ENCODE results near the gene MFSD8.

DNA sequence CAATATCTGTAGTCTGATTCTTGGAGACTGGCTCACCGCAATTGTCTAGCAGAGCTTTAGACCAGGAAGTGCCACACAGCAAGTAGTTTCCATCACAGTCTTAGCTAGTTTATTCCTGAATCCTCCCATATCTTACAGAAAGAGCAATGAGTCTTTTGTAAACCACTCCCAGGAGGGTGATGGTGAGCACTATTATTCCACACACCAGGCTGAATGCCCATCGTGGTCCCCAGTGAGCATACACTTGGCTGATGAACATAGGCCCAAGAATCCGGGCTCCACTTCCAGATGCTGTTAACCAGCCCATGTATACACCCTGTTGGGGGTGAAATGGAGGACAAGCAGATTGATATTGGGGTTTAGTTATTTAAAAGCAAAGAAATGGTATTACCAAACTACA lies 44.5 kb downstream of the MFSD8 start:
- no peak for TF ChIP-seq ZNF121 (CRISPR knock-in tag; IDR thresholded peaks at IDR 0.05)
- TF ChIP-seq, protein P1, sequence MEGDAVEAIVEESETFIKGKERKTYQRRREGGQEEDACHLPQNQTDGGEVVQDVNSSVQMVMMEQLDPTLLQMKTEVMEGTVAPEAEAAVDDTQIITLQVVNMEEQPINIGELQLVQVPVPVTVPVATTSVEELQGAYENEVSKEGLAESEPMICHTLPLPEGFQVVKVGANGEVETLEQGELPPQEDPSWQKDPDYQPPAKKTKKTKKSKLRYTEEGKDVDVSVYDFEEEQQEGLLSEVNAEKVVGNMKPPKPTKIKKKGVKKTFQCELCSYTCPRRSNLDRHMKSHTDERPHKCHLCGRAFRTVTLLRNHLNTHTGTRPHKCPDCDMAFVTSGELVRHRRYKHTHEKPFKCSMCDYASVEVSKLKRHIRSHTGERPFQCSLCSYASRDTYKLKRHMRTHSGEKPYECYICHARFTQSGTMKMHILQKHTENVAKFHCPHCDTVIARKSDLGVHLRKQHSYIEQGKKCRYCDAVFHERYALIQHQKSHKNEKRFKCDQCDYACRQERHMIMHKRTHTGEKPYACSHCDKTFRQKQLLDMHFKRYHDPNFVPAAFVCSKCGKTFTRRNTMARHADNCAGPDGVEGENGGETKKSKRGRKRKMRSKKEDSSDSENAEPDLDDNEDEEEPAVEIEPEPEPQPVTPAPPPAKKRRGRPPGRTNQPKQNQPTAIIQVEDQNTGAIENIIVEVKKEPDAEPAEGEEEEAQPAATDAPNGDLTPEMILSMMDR (IDR thresholded peaks at IDR 0.05): no peak
- TF ChIP-seq, protein P2, sequence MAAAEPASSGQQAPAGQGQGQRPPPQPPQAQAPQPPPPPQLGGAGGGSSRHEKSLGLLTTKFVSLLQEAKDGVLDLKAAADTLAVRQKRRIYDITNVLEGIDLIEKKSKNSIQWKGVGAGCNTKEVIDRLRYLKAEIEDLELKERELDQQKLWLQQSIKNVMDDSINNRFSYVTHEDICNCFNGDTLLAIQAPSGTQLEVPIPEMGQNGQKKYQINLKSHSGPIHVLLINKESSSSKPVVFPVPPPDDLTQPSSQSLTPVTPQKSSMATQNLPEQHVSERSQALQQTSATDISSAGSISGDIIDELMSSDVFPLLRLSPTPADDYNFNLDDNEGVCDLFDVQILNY (CRISPR knock-in tag; IDR thresholded peaks at IDR 0.05): no peak
- TF ChIP-seq, protein P3, sequence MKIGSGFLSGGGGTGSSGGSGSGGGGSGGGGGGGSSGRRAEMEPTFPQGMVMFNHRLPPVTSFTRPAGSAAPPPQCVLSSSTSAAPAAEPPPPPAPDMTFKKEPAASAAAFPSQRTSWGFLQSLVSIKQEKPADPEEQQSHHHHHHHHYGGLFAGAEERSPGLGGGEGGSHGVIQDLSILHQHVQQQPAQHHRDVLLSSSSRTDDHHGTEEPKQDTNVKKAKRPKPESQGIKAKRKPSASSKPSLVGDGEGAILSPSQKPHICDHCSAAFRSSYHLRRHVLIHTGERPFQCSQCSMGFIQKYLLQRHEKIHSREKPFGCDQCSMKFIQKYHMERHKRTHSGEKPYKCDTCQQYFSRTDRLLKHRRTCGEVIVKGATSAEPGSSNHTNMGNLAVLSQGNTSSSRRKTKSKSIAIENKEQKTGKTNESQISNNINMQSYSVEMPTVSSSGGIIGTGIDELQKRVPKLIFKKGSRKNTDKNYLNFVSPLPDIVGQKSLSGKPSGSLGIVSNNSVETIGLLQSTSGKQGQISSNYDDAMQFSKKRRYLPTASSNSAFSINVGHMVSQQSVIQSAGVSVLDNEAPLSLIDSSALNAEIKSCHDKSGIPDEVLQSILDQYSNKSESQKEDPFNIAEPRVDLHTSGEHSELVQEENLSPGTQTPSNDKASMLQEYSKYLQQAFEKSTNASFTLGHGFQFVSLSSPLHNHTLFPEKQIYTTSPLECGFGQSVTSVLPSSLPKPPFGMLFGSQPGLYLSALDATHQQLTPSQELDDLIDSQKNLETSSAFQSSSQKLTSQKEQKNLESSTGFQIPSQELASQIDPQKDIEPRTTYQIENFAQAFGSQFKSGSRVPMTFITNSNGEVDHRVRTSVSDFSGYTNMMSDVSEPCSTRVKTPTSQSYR (CRISPR knock-in tag; IDR thresholded peaks at IDR 0.05): no peak
- TF ChIP-seq, protein P4, sequence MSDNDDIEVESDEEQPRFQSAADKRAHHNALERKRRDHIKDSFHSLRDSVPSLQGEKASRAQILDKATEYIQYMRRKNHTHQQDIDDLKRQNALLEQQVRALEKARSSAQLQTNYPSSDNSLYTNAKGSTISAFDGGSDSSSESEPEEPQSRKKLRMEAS (CRISPR knock-in tag; IDR thresholded peaks at IDR 0.05): no peak
- TF ChIP-seq ZNF263 (CRISPR knock-in tag; IDR thresholded peaks at IDR 0.05; ENCODE audit: low read depth): no peak
- TF ChIP-seq FOXK1 (CRISPR knock-in tag; IDR thresholded peaks at IDR 0.05): no peak
- TF ChIP-seq FOXJ3 (CRISPR knock-in tag; IDR thresholded peaks at IDR 0.05; ENCODE audit: borderline replicate concordance): no peak
- TF ChIP-seq JUN (CRISPR knock-in tag; IDR thresholded peaks at IDR 0.05): no peak

All from WTC11 (cell line).